HG03045 (cell line): Measurements from ENCODE around the gene LCN6.

ENCODE experiments used
- ATAC-seq: cut with Tn5 transposase; IDR thresholded peaks from one replicate; pipeline ENCODE4 v1.9.1; 2021; ENCODE audit warnings: mild to moderate bottlenecking, moderate library complexity; ENCODE audit not compliant: unreplicated experiment

LCN6 gene

GRCh38 chr9:136726631-136727191 is 21.6 kb downstream of the LCN6 start:
- no peak for ATAC-seq

GRCh38 chr9:136726118-136726517 is 22.2 kb downstream of the LCN6 start:
- no peak for ATAC-seq

- no peak for ATAC-seq
Observed at GRCh38 chr9:136725612-136726011, 22.7 kb downstream of the LCN6 start.

GRCh38 chr9:136724772-136725171 is 23.6 kb downstream of the LCN6 start:
- no peak for ATAC-seq

GRCh38 chr9:136723989-136724388 is 24.3 kb downstream of the LCN6 start:
- no peak for ATAC-seq

GRCh38 chr9:136723362-136723976 is 24.9 kb downstream of the LCN6 start:
- no peak for ATAC-seq

- ATAC-seq, result no peak
Observed at GRCh38 chr9:136722969-136723356, 25.4 kb downstream of the LCN6 start.

- ATAC-seq, result no peak
Observed at GRCh38 chr9:136722093-136722968, 26.0 kb downstream of the LCN6 start.

- no peak for ATAC-seq
Observed at GRCh38 chr9:136721339-136722092, 26.8 kb downstream of the LCN6 start.

- no peak for ATAC-seq
Observed at GRCh38 chr9:136720898-136721338, 27.4 kb downstream of the LCN6 start.

GRCh38 chr9:136720251-136720897 is 28.0 kb downstream of the LCN6 start:
- no peak for ATAC-seq

- no peak for ATAC-seq
Observed at GRCh38 chr9:136719195-136719880, 29.0 kb downstream of the LCN6 start.

GRCh38 chr9:136718345-136719194 is 29.8 kb downstream of the LCN6 start:
- ATAC-seq, result no peak

GRCh38 chr9:136717399-136717798 is 30.9 kb downstream of the LCN6 start:
- no peak for ATAC-seq

GRCh38 chr9:136714893-136715274 is 33.4 kb downstream of the LCN6 start:
- no peak for ATAC-seq

GRCh38 chr9:136714096-136714892 is 34.0 kb downstream of the LCN6 start:
- no peak for ATAC-seq

GRCh38 chr9:136713550-136713949 is 34.8 kb downstream of the LCN6 start:
- no peak for ATAC-seq
